Measurements from ENCODE around the gene ACSL6.
"Not testable (repeated sequence)": the region's sequence is repeated elsewhere in the genome, so short reads cannot be mapped to it uniquely, and the experiment has no call there.

The ACSL6 gene

DNA sequence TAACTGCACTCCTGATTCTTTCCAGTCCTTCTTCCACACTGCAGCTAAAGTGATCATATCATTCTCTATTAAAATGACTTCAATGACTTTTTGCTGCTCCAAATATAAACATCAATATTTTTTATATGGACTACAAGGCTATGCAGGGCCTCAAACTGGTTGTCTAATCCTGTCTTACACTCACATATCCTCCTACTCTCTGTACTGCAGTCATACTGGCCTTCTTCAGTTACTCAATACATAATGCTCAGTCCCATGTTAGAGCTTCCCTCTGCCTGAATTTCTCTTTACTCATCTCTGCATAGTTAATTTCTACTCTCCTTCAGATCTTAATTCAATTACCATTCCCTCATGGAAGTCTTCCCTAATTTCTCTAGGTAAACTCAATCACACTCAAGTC lies 69.4 kb downstream of the ACSL6 start:
- DNase-seq (ENCODE audit: low read depth): no peak

DNA sequence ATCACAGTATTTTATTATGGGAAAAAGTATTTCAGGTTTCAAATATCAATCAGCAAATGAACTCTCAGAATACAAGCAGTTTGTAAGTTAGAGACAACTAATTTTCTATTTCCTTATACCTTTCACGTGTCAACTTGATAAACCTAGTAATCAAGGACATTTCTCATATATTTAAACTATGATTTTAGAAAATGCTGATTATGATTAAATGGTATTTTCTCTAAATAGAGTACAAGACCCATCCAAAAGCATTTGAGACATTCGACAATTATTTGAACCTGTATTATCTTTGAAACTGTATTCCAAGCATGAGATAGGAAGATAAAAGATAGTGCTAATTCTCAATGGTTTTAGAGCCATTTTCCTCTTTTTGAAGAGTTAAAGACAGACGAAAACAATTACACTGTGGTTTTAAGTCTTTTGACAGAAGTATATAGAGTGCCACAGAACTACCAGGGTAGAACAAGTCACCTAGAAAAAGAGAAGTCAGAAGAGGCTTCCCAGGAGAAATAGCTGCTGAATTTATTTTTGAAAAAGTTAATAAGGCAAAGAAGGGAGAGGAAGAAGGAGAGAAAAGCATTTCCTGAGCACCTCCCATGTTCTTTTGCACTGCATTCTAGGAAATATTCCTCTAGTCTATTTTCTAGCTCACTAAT lies 71.6 kb downstream of the ACSL6 start:
- DNase-seq (ENCODE audit: low read depth): no peak

DNA sequence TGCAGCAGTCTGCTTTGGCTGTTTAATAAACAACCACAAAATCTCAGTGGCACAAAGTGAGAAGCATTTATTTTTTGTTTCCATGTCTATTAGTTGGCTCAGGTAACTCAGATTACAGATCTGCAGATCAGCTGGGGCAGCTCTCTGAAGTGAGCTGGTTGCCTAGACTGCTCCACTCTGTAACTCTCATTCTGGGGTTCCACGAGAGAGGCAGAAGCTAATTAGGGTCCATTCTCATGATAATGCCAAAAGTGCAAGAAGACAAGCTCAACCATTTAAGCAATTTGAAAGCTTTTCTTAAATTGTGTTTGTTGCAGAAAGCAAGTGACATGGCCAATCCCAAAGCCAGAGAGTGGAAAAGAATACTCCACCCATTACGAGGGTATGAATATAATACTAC lies 79.2 kb downstream of the ACSL6 start:
- no peak for DNase-seq (ENCODE audit: low read depth)

DNA sequence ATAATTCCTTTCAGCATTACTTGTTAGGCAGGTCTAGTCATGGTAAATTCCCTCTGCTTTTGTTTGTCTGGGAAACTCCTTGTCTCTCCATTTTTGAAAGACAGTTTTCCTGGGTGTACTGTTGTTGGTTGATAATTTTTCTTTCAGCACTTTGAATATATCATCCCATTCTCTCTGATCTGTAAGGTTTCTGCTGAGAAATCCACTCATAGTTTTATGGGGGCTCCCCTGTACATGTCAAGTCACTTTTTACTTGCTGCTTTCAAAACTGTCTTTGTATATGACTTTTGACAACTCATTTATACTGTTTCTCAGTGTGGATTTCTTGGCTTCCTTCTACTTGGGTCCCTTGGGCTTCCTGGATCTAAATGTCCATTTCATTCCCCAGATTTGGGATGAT lies 82.5 kb downstream of the ACSL6 start:
- no peak for DNase-seq (ENCODE audit: low read depth)

DNA sequence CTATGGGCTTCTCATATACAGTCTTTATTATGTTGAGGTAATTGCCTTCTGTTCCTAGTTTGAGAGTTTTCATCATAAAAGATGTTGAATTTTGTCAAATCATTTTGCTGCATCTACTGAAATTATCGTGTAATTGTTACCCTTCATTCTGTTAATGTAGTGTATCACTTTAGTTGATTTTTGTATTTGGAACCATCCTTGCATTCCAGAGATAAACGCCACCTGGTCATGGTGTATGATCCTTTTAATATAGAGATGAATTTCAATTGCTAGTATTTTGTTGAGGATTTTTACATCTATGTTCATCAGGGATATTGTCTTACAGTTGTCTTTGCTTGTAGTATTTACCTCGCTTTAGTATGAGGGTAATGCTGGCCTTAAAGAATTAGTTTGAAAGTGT lies 85.3 kb downstream of the ACSL6 start:
- DNase-seq (ENCODE audit: low read depth): no peak

DNA sequence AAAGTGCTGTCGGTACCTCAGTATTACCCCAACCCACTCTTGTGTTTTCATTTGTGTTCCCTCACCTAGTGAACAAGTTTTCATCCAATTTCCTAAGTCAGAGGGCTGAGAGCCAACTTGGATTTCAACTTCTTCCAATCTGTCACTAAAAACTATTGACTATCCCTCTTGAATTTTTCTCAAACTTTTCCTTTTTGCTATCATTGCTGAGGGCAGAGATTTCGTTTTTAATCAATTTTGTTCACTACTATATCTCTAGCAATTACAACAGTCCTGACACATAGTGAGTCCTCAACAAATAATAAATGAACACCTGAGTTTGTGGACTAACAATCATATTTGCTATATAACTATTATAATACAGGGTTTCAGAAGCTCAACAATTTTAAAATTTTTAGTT lies 95.0 kb downstream of the ACSL6 start:
- DNase-seq (ENCODE audit: low read depth): no peak

DNA sequence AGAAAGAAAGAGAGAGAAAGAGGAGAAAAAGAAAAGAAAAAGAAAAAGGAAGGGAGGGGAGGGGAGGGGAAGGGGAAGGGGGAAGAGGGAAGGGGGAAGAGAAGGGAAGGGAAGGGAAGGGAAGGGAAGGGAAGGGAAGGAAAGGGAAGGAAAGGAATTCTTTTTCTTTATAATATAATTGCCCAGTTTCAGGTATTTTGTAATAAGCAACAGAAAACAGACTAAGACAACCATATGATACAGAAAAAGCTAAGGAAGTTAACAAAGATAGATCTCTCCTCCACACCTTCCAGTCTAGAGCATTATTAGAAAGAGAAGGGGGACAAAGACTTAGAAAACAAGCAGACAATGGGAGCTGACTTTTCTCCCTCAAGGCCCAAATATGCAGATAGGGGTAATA lies 97.0 kb downstream of the ACSL6 start:
- no peak for DNase-seq (ENCODE audit: low read depth)

DNA sequence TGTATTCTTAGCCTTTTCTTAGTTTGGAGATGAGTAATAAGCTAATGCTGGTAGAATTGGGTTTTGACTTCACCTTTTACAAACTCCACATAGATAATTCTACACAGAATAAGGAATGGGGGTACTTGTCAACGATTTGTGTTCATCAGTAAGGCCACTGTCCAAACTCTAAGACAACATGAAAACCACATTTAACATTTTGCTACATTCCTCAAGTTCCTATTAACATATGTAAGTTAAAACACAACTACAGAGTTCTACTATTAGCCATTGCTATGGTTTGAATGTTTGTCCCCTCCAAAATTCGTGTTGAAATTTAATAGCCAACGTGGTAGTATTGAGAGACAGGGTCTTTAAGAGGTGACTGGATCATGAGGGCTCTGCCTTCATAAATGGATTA lies 97.9 kb downstream of the ACSL6 start:
- DNase-seq (ENCODE audit: low read depth): no peak

DNA sequence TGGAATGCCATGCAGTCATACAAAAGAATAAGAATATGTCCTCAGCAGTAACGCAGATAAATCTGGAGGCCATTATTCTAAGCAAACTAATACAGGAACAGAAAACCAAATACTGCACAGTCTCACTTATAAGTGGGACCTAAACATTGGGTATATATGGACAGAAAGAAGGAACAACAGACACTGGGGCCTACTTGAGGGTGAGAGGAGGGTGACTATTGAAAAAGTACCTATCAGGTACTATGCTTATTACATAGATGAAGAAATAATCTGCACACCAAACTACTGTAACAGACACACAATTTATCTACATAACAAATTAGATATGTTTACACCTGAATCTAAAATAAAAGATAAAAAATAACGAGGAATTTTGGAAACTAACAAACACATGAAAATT lies 104.8 kb downstream of the ACSL6 start:
- no peak for DNase-seq (ENCODE audit: low read depth)

DNA sequence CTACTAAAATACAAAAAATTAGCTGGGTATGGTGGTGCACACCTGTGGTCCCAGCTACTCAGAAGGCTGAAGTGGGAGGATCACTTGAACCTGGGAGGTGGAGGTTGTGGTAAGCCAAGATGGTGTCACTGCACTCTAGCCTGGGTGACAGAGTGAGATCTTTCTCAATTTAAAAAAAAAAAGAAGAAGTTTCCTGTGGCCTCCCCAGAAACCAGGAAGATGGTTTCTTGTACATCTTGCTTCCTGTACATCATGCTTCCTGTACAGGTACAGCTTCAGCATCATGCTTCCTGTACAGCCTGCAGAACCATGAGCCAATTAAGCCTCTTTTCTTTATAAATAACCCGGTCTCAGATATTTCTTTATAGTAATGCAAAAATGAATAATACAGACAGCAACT lies 109.2 kb downstream of the ACSL6 start:
- not testable (repeated sequence) for DNase-seq (ENCODE audit: low read depth)
